WTC11 (cell line): ENCODE results near the gene ZNF273. TPM values are rescaled to one million over a fixed set of nuclear protein-coding genes. Genes with fewer than 3 reads are reported as not detected.

Experiments
- ATAC-seq: fragments of 200-7000 bp; cut with Tn5 transposase; 2 replicates; pipeline ENCODE4 v1.10.0; 2021; ENCODE audit warnings: mild to moderate bottlenecking, moderate library complexity
- CTCF ChIA-PET: fragments of 300-600 bp; sonication (Branson Sonifier 250); formaldehyde crosslinking; loops from one replicate; lab custom pipeline; 2021; ENCODE audit warnings: antibody characterized with exemption; lab: Charles Lee
- POLR2A ChIA-PET: fragments of 350-600 bp; sonication (Branson Sonifier 250); formaldehyde crosslinking; loops from one replicate; lab custom pipeline; 2021; ENCODE audit warnings: antibody characterized with exemption; lab: Charles Lee
- DNase-seq: peaks from one replicate; pipeline ENCODE4 v3.0.0; 2021; ENCODE audit warnings: low spot score
- H3K27ac Mint-ChIP-seq: 2 replicates; pipeline ENCODE4 v1.8.0; 2021; ENCODE audit warnings: mixed read lengths
- H3K27me3 Mint-ChIP-seq: 2 replicates; pipeline ENCODE4 v1.8.0; 2021; ENCODE audit warnings: low read depth, mild to moderate bottlenecking, moderate library complexity, mixed read lengths
- H3K36me3 Mint-ChIP-seq: 2 replicates; pipeline ENCODE4 v1.8.0; 2021; ENCODE audit warnings: mixed read lengths
- H3K4me1 Mint-ChIP-seq: 2 replicates; pipeline ENCODE4 v1.8.0; 2022; ENCODE audit warnings: mixed read lengths
- H3K4me3 Mint-ChIP-seq: 2 replicates; pipeline ENCODE4 v1.8.0; 2021; ENCODE audit warnings: mild to moderate bottlenecking, moderate library complexity, mixed read lengths
- H3K9me3 Mint-ChIP-seq: 2 replicates; pipeline ENCODE4 v1.8.0; 2021; ENCODE audit warnings: mixed read lengths
- ATF1 ChIP-seq: sonication (generic); formaldehyde crosslinking; IDR thresholded peaks from 2 replicates; pipeline ENCODE4 v1.8.1; 2023; ENCODE audit warnings: mild to moderate bottlenecking, moderate library complexity, missing genetic modification reagents
- FOXJ3 ChIP-seq: sonication (generic); formaldehyde crosslinking; IDR thresholded peaks from 2 replicates; pipeline ENCODE4 v1.9.0; 2021; ENCODE audit warnings: missing genetic modification reagents, mild to moderate bottlenecking, borderline replicate concordance
- FOXP1 ChIP-seq: sonication (generic); formaldehyde crosslinking; IDR thresholded peaks from 2 replicates; pipeline ENCODE4 v1.8.0; 2022; ENCODE audit warnings: missing genetic modification reagents, mild to moderate bottlenecking, moderate library complexity, borderline replicate concordance
- KAT7 ChIP-seq: sonication (generic); formaldehyde crosslinking; IDR thresholded peaks from 2 replicates; pipeline ENCODE4 v1.8.1; 2023; ENCODE audit warnings: missing genetic modification reagents, mild to moderate bottlenecking, borderline replicate concordance
- NR2C2 ChIP-seq: sonication (generic); formaldehyde crosslinking; IDR thresholded peaks from 2 replicates; pipeline ENCODE4 v1.8.0; 2022; ENCODE audit warnings: mild to moderate bottlenecking, missing genetic modification reagents
- RORB ChIP-seq: fragments of 250-450 bp; sonication (Bioruptor Pico); IDR thresholded peaks from 2 replicates; pipeline ENCODE4 v1.9.0; 2021; ENCODE audit warnings: mild to moderate bottlenecking
- ZNF138 ChIP-seq: sonication (generic); formaldehyde crosslinking; conservative IDR thresholded peaks from 2 replicates; pipeline ENCODE4 v1.8.1; 2022; ENCODE audit warnings: mild to moderate bottlenecking, moderate library complexity, missing genetic modification reagents
- ZNF416 ChIP-seq: fragments of 250-450 bp; sonication (Bioruptor Pico); IDR thresholded peaks from 2 replicates; pipeline ENCODE4 v1.9.0; 2021; ENCODE audit warnings: mild to moderate bottlenecking, inconsistent platforms
- total RNA-seq: library from RNA; stranded (reverse); gene quantifications from 3 replicates; pipeline ENCODE4 v1.2.3, GENCODE V29; 2021
- TF ChIP-seq, protein P1 (sequence below): sonication (generic); formaldehyde crosslinking; conservative IDR thresholded peaks from 2 replicates; pipeline ENCODE4 v1.8.1; 2022; ENCODE audit warnings: mild to moderate bottlenecking, missing genetic modification reagents
- TF ChIP-seq, protein P2 (sequence below): sonication (generic); formaldehyde crosslinking; IDR thresholded peaks from 2 replicates; pipeline ENCODE4 v1.8.1; 2023; ENCODE audit warnings: mild to moderate bottlenecking, missing genetic modification reagents
- TF ChIP-seq, protein P3 (sequence below): sonication (generic); formaldehyde crosslinking; IDR thresholded peaks from 2 replicates; pipeline ENCODE4 v1.8.1; 2022; ENCODE audit warnings: mild to moderate bottlenecking, missing genetic modification reagents, moderate library complexity, borderline replicate concordance

Gene ZNF273
- total RNA-seq, 1 experiment from 2014 or later, result 12.1 TPM

DNA sequence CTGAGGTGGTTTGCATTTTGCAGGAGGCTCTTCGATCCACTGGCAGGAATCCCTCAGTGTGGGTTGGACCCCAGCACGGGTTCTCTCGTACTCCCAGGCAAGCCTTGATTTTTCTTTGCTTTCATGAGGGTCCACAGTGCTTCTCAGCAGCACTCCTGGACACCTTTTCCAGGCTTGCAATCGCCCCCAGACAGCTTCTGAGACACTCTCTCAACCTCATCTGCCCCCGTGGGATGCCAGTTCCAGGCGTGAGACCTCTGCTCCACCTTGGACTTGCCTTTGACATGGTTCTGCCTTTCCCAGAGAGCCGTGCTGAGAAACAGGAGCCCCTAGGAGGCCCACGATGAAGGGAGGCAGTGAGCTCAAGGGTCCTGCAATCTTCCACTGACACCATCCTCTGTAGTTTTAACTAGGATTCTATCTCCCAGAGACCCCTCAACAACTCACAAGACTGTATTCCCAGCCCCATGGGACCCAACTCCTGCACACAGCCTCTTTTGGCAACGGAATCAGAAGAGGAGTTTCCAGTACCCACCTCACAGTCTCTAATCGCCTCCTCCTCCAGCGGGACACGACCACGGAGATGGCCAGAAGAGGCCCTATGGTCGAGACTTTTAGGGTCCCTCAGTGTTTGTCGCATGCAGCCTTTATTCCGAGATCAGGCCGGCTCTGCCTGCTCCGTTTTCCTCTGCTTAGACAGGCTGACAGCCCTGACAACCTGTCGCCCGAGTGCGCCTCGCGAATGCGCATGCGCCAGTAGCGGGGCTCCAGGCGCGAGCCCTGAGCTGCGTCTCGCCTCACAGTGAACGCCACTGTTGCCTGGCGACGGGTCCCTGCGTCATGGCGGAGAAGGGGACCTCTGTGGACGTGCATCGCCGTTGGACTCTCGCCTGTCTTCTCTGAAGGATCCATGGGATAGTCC, 26.0 kb upstream of the ZNF273 start:
- no peak overlapping the region for H3K27ac Mint-ChIP-seq
- CTCF ChIA-PET, result interaction anchor here (1.4 to 2.1 kb wide), 2 partner anchors 11 to 600 kb away, joined by 4 to 14 read pairs; no protein-coding TSS in a partner anchor
- TF ChIP-seq, protein P1, sequence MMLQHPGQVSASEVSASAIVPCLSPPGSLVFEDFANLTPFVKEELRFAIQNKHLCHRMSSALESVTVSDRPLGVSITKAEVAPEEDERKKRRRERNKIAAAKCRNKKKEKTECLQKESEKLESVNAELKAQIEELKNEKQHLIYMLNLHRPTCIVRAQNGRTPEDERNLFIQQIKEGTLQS (CRISPR knock-in tag), result no peak
- no peak for TF ChIP-seq FOXJ3 (CRISPR knock-in tag)
- TF ChIP-seq, all 79 proteins: peak for 0
- peak; percentile 95 for ATAC-seq
- H3K27me3 Mint-ChIP-seq, result peaks cover 43% of the 10 kb centered on the region
- peaks cover 34% of the 10 kb centered on the region for H3K9me3 Mint-ChIP-seq
- H3K4me3 Mint-ChIP-seq, result peak overlapping the region; percentile 65
- peak; percentile 80 for DNase-seq
- peaks cover 2% of the 10 kb centered on the region; the same call in 1 of the 2 replicates for H3K4me1 Mint-ChIP-seq
- POLR2A ChIA-PET, result no interaction called here
- H3K36me3 Mint-ChIP-seq, result peaks cover 20% of the 10 kb centered on the region

DNA sequence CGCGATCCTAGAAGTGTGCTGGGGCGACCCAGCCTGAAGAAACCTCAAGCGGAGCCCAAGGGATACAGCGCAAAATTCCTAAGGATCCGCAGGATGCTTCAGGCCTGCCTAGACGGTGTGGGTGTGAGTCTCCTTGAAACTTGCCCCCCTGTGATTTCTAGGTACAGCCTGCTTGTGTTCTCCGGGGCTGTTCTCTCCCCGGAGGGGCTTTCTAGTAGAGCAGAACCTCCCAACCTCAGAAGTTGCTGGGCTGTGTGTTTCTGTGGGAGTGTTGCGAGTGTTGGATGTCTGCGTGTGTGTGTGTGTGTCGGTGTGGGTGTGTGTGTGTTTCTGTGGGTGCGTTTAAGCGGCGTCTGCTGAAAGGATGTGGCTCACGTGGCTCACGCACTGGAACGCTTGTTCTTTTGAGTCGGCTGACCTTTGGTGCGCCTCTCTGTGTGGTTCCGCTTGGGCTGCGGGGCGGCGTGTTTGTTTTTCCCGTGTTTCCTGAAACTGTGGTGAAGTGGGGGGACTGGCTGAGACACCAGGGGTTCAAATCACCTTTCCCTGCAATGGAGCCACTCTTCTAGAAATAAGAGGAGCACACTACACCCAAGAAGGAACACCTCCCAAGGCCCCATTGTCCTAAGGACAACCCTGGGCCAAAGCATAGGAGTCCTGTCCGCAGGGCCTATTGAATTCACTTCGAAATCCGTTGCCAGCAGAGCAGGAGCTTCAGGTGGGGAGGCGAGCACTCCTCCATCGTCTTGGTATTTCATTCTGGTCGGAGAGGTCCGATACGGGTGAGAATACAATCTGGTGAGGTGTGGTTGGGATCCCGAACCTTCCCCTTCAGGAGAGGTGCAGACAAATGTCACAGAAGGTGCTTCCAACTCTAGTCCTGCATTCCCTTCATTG, 25.1 kb upstream of the ZNF273 start:
- ChIA-PET POLR2A (no interaction called here), CTCF (interaction anchor here (1.4 to 2.1 kb wide), 2 partner anchors 10 to 599 kb away, joined by 4 to 14 read pairs; no protein-coding TSS in a partner anchor)
- Mint-ChIP-seq H3K36me3 (peaks cover 21% of the 10 kb centered on the region), H3K4me3 (peak overlapping the region; percentile 65), H3K27ac (no peak overlapping the region), H3K27me3 (peaks cover 43% of the 10 kb centered on the region), H3K4me1 (peaks cover 2% of the 10 kb centered on the region; the same call in 1 of the 2 replicates), H3K9me3 (peaks cover 31% of the 10 kb centered on the region)
- TF ChIP-seq FOXP1 (CRISPR knock-in tag), result 0 out of 2 replicates have a peak, but pooled peaks have one; percentile 32
- TF ChIP-seq, protein P2, sequence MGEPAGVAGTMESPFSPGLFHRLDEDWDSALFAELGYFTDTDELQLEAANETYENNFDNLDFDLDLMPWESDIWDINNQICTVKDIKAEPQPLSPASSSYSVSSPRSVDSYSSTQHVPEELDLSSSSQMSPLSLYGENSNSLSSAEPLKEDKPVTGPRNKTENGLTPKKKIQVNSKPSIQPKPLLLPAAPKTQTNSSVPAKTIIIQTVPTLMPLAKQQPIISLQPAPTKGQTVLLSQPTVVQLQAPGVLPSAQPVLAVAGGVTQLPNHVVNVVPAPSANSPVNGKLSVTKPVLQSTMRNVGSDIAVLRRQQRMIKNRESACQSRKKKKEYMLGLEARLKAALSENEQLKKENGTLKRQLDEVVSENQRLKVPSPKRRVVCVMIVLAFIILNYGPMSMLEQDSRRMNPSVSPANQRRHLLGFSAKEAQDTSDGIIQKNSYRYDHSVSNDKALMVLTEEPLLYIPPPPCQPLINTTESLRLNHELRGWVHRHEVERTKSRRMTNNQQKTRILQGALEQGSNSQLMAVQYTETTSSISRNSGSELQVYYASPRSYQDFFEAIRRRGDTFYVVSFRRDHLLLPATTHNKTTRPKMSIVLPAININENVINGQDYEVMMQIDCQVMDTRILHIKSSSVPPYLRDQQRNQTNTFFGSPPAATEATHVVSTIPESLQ (CRISPR knock-in tag), result no peak
- DNase-seq, result no peak
- peak; percentile 36 for ATAC-seq

DNA sequence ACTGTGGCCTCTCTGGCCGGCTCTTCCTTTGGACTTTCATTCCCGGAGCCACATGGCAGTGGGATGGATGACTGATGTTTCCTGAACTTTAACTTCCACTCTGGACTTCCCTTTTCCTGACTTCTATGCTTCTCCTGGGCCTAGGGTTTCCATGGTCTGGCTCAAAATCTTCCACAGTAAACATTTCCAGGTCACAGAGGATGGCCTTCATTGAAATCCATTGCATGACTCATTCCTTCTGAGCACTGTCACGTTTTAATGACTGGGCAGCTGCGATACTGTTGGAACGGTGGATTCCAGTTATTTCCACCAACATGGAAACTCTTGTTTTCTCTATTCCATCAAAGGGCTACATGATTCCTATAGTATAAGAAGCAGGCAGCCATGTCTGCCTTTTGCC, 24.4 kb upstream of the ZNF273 start:
- TF ChIP-seq RORB (CRISPR knock-in tag) (no peak), ZNF138 (CRISPR knock-in tag) (no peak), NR2C2 (CRISPR knock-in tag) (no peak), KAT7 (CRISPR knock-in tag) (no peak), ZNF416 (CRISPR knock-in tag) (no peak), ATF1 (CRISPR knock-in tag) (no peak)
- TF ChIP-seq, protein P3, sequence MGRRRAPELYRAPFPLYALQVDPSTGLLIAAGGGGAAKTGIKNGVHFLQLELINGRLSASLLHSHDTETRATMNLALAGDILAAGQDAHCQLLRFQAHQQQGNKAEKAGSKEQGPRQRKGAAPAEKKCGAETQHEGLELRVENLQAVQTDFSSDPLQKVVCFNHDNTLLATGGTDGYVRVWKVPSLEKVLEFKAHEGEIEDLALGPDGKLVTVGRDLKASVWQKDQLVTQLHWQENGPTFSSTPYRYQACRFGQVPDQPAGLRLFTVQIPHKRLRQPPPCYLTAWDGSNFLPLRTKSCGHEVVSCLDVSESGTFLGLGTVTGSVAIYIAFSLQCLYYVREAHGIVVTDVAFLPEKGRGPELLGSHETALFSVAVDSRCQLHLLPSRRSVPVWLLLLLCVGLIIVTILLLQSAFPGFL (CRISPR knock-in tag), result no peak
- POLR2A ChIA-PET, result no interaction called here
- peaks cover 48% of the 10 kb centered on the region for H3K27me3 Mint-ChIP-seq
- peaks cover 31% of the 10 kb centered on the region for H3K9me3 Mint-ChIP-seq
- CTCF ChIA-PET, result interaction anchor here (2.1 kb wide), 1 partner anchor 9 kb away, joined by 14 read pairs; no protein-coding TSS in a partner anchor
- peaks cover 18% of the 10 kb centered on the region for H3K36me3 Mint-ChIP-seq
- H3K4me3 Mint-ChIP-seq, result no peak overlapping the region
- no peak for ATAC-seq
- no peak for DNase-seq
- no peak overlapping the region for H3K27ac Mint-ChIP-seq
- peaks cover 2% of the 10 kb centered on the region; the same call in 1 of the 2 replicates for H3K4me1 Mint-ChIP-seq
